Ureter (tissue), 1 donor: Measurements from ENCODE around the gene IQGAP2. TPM values are rescaled to one million over a fixed set of nuclear protein-coding genes. Genes with fewer than 3 reads are reported as not detected.

ENCODE experiments used
- DNase-seq: peaks from one replicate; pipeline ENCODE4 v3.0.0-alpha.2; 2020; ENCODE audit warnings: low spot score
- total RNA-seq: library from RNA; stranded (reverse); gene quantifications from one replicate; pipeline ENCODE4 v1.2.4, GENCODE V29; 2023
- donor health status: DM: yes; HTN: yes; CAD: no.

IQGAP2 gene
- total RNA-seq, 1 donor from 2014 or later = 9.7 TPM

- DNase-seq = no peak
Observed at GRCh38 chr5:76751291-76751690, 348.2 kb downstream of the IQGAP2 start.

GRCh38 chr5:76754668-76755078, 351.6 kb downstream of the IQGAP2 start:
- no peak for DNase-seq

GRCh38 chr5:76755779-76756637, 352.9 kb downstream of the IQGAP2 start:
- DNase-seq = no peak

- DNase-seq = no peak
Observed at GRCh38 chr5:76757049-76757448, 354.0 kb downstream of the IQGAP2 start.

Other genes with a start within 250 kb of the IQGAP2 start
- gene F2RL2, start 220.1 kb downstream of the IQGAP2 start, total RNA-seq = not detected